ENCODE results near the gene FGGY. TPM values are rescaled to one million over a fixed set of nuclear protein-coding genes. Genes with fewer than 3 reads are reported as not detected.

The FGGY gene
- total and polyA plus RNA-seq, 2 donors (not counting 3 experiments of a cell fraction or from before 2014, with no cell fraction given), result 5.6 to 6.4 TPM

GRCh38 chr1:59554752-59555151 lies 257.9 kb downstream of the FGGY start:
- intact Hi-C loops (cut with micrococcal nuclease), result no loop called here
- no peak for FAIRE-seq
- Histone ChIP-seq H3K4me3 (replicated peaks in 1 of 3; ENCODE audit: insufficient read depth in 1 of 3, low read depth in 1 of 3, low read length in 3 of 3) (no peak overlapping the region), H3K27ac (ENCODE audit: insufficient read depth, low read depth, low read length) (no peak overlapping the region), H3K4me1 (ENCODE audit: control insufficient read depth, extremely low read depth, insufficient read depth, low read length) (no peaks in the 10 kb centered on the region), H3K36me3 (ENCODE audit: control insufficient read depth in 2 of 2, extremely low read depth in 1 of 2, insufficient read depth in 2 of 2, low read length in 2 of 2) (no peaks in the 10 kb centered on the region), H2AFZ (ENCODE audit: low read depth, low read length) (no peak overlapping the region), H3K9ac (replicated peaks; ENCODE audit: extremely low read depth, insufficient read depth, low read length) (no peak overlapping the region), H3K79me2 (ENCODE audit: control insufficient read depth, insufficient read depth, low read length) (no peaks in the 10 kb centered on the region), H3K27me3 (ENCODE audit: control insufficient read depth in 2 of 2, insufficient read depth in 2 of 2, low read length in 2 of 2) (no peaks in the 10 kb centered on the region), H4K20me1 (replicated peaks; ENCODE audit: control insufficient read depth, extremely low read depth, insufficient read depth, low read length) (no peaks in the 10 kb centered on the region), H3K9me3 (replicated peaks; ENCODE audit: control insufficient read depth, insufficient read depth, low read length) (no peaks in the 10 kb centered on the region), H3K4me2 (ENCODE audit: insufficient read depth, low read length) (no peak overlapping the region), H3K9me1 (replicated peaks; ENCODE audit: control insufficient read depth, extremely low read depth, insufficient read depth, low read length) (no peaks in the 10 kb centered on the region)
- DNase-seq (ENCODE audit: low read depth, low spot score), result no peak
- BruUV-seq (replicated peaks), result no TSS peak
- TF ChIP-seq MYC (IDR thresholded peaks at IDR 0.05; ENCODE audit: low read depth, low read length), result no peak
- TF ChIP-seq CTCF (IDR thresholded peaks at IDR 0.05; ENCODE audit: extremely low read depth in 1 of 2, insufficient read depth in 1 of 2, low read depth in 1 of 2, low read length in 2 of 2), result no peak
- no peak for TF ChIP-seq GATA2 (IDR thresholded peaks at IDR 0.05; ENCODE audit: insufficient read depth, insufficient read length, low read depth, low read length)
- TF ChIP-seq EZH2 (IDR thresholded peaks at IDR 0.05; ENCODE audit: borderline replicate concordance, low read depth, low read length, severe bottlenecking), result no peak
- no peak for TF ChIP-seq JUN (IDR thresholded peaks at IDR 0.05; ENCODE audit: borderline replicate concordance, insufficient read depth, insufficient read length, low read depth)
- CTCF ChIA-PET, result no interaction called here
- dilution Hi-C loops (cut with MboI; ENCODE audit: extremely low pct_ligation_motif_present, low sequenced_read_pairs), result no loop called here
- POLR2A ChIA-PET, result no interaction called here

GRCh38 chr1:59556398-59556797 lies 259.5 kb downstream of the FGGY start:
- no TSS peak for BruUV-seq (replicated peaks)
- POLR2A ChIA-PET, result no interaction called here

More at GRCh38 chr1:59556398-59556797, 259.5 kb downstream of the FGGY start:
- FAIRE-seq (no peak), DNase-seq (ENCODE audit: low read depth, low spot score) (no peak)
- no peak overlapping the region for H3K27ac ChIP-seq (ENCODE audit: insufficient read depth, low read depth, low read length)
- dilution Hi-C loops (cut with MboI; ENCODE audit: extremely low pct_ligation_motif_present, low sequenced_read_pairs), result no loop called here
- CTCF ChIA-PET, result no interaction called here
- no peaks in the 10 kb centered on the region for H3K4me1 ChIP-seq (ENCODE audit: control insufficient read depth, extremely low read depth, insufficient read depth, low read length)
- TF ChIP-seq JUN (IDR thresholded peaks at IDR 0.05; ENCODE audit: borderline replicate concordance, insufficient read depth, insufficient read length, low read depth) (no peak), MYC (IDR thresholded peaks at IDR 0.05; ENCODE audit: low read depth, low read length) (no peak), EZH2 (IDR thresholded peaks at IDR 0.05; ENCODE audit: borderline replicate concordance, low read depth, low read length, severe bottlenecking) (no peak), CTCF (IDR thresholded peaks at IDR 0.05; ENCODE audit: extremely low read depth in 1 of 2, insufficient read depth in 1 of 2, low read depth in 1 of 2, low read length in 2 of 2) (no peak), POLR2AphosphoS5 (IDR thresholded peaks at IDR 0.05; ENCODE audit: insufficient read depth, low read depth, low read length) (no peak), MAX (IDR thresholded peaks at IDR 0.05; ENCODE audit: insufficient read depth, insufficient read length) (no peak), GATA2 (IDR thresholded peaks at IDR 0.05; ENCODE audit: insufficient read depth, insufficient read length, low read depth, low read length) (no peak), FOS (IDR thresholded peaks at IDR 0.05; ENCODE audit: borderline replicate concordance, insufficient read depth, low read length) (no peak), POLR2A (IDR thresholded peaks at IDR 0.05; ENCODE audit: low read depth, low read length) (no peak)
- no peaks in the 10 kb centered on the region for H3K79me2 ChIP-seq (ENCODE audit: control insufficient read depth, insufficient read depth, low read length)
- H3K4me3 ChIP-seq (replicated peaks in 1 of 3; ENCODE audit: insufficient read depth in 1 of 3, low read depth in 1 of 3, low read length in 3 of 3), result no peak overlapping the region
- intact Hi-C loops (cut with micrococcal nuclease), result no loop called here
- no peak overlapping the region for H2AFZ ChIP-seq (ENCODE audit: low read depth, low read length)
- H3K9me3 ChIP-seq (replicated peaks; ENCODE audit: control insufficient read depth, insufficient read depth, low read length), result no peaks in the 10 kb centered on the region
- no peaks in the 10 kb centered on the region for H3K27me3 ChIP-seq (ENCODE audit: control insufficient read depth in 2 of 2, insufficient read depth in 2 of 2, low read length in 2 of 2)
- no peak overlapping the region for H3K4me2 ChIP-seq (ENCODE audit: insufficient read depth, low read length)
- H4K20me1 ChIP-seq (replicated peaks; ENCODE audit: control insufficient read depth, extremely low read depth, insufficient read depth, low read length), result no peaks in the 10 kb centered on the region
- no peaks in the 10 kb centered on the region for H3K9me1 ChIP-seq (replicated peaks; ENCODE audit: control insufficient read depth, extremely low read depth, insufficient read depth, low read length)
- H3K36me3 ChIP-seq (ENCODE audit: control insufficient read depth in 2 of 2, extremely low read depth in 1 of 2, insufficient read depth in 2 of 2, low read length in 2 of 2), result no peaks in the 10 kb centered on the region
- H3K9ac ChIP-seq (replicated peaks; ENCODE audit: extremely low read depth, insufficient read depth, low read length), result no peak overlapping the region

Measured in endothelial cell of umbilical vein (primary cell).